Stimulated activated CD8-positive, alpha-beta memory T cell treated with anti-CD3 and anti-CD28 coated beads, Interleukin-15, amount 100 ng/mL, for 1 hour (primary cell): Measurements from ENCODE around the gene MEOX2.

Experiments
- DNase-seq: peaks from one replicate; pipeline ENCODE4 v3.0.0-alpha.2; 2020; ENCODE audit warnings: low read depth

MEOX2 gene

GRCh38 chr7:15686295-15686956 lies at the start of gene MEOX2:
MEOX2 (minus strand) TSS chr7:15686683; CDS start chr7:15686402, 281 bp downstream.
- no peak for DNase-seq

GRCh38 chr7:15729746-15730145 lies 43.3 kb upstream of the MEOX2 start:
- DNase-seq = no peak

- no peak for DNase-seq
Observed at GRCh38 chr7:15725051-15725450, 38.6 kb upstream of the MEOX2 start.

GRCh38 chr7:15723841-15724240 lies 37.4 kb upstream of the MEOX2 start:
- no peak for DNase-seq

- DNase-seq = no peak
Observed at GRCh38 chr7:15720849-15721471, 34.5 kb upstream of the MEOX2 start.

- DNase-seq = no peak
Observed at GRCh38 chr7:15719311-15719710, 32.8 kb upstream of the MEOX2 start.

GRCh38 chr7:15715435-15715834 lies 29.0 kb upstream of the MEOX2 start:
- no peak for DNase-seq

- DNase-seq = no peak
Observed at GRCh38 chr7:15709978-15710377, 23.5 kb upstream of the MEOX2 start.

GRCh38 chr7:15707570-15707969 lies 21.1 kb upstream of the MEOX2 start:
- no peak for DNase-seq

- no peak for DNase-seq
Observed at GRCh38 chr7:15703732-15704131, 17.2 kb upstream of the MEOX2 start.

GRCh38 chr7:15692501-15693020 lies 6.1 kb upstream of the MEOX2 start:
- DNase-seq = no peak

- DNase-seq = no peak
Observed at GRCh38 chr7:15688911-15689310, 2.4 kb upstream of the MEOX2 start.

GRCh38 chr7:15688279-15688626 lies 1.8 kb upstream of the MEOX2 start:
- no peak for DNase-seq

GRCh38 chr7:15687546-15688278 lies 1.2 kb upstream of the MEOX2 start:
- no peak for DNase-seq

- DNase-seq = no peak
Observed at GRCh38 chr7:15686957-15687545, 568 bp upstream of the MEOX2 start.

GRCh38 chr7:15685358-15686294 lies 857 bp downstream of the MEOX2 start:
- no peak for DNase-seq

- no peak for DNase-seq
Observed at GRCh38 chr7:15684871-15685270, 1.6 kb downstream of the MEOX2 start.

- no peak for DNase-seq
Observed at GRCh38 chr7:15684111-15684800, 2.2 kb downstream of the MEOX2 start.

GRCh38 chr7:15682751-15683245 lies 3.7 kb downstream of the MEOX2 start:
- no peak for DNase-seq

GRCh38 chr7:15682111-15682510 lies 4.4 kb downstream of the MEOX2 start:
- DNase-seq = no peak

- no peak for DNase-seq
Observed at GRCh38 chr7:15681631-15682030, 4.9 kb downstream of the MEOX2 start.
